Measurements from ENCODE around the gene HTT-AS. TPM values are rescaled to one million over a fixed set of nuclear protein-coding genes. Genes with fewer than 3 reads are reported as not detected.

Gene HTT-AS
- total and polyA plus RNA-seq, 2 of the 8 experiments (the other 6 are each of a cell fraction or from before 2014, with no cell fraction given), result not detected

DNA sequence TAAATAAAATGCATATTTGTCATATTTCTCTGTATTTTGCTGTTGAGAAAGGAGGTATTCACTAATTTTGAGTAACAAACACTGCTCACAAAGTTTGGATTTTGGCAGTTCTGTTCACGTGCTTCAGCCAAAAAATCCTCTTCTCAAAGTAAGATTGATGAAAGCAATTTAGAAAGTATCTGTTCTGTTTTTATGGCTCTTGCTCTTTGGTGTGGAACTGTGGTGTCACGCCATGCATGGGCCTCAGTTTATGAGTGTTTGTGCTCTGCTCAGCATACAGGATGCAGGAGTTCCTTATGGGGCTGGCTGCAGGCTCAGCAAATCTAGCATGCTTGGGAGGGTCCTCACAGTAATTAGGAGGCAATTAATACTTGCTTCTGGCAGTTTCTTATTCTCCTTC is 3.5 kb upstream of the HTT-AS start:
- no peak overlapping the region for H2BK12ac ChIP-seq (ENCODE audit: low read depth, low read length)
- ChIA-PET CTCF (ENCODE audit: partially characterized antibody) (no interaction called here), POLR2A (ENCODE audit: partially characterized antibody) (interaction anchor here (1.4 kb wide), 1 partner anchor 10 kb away, joined by 4 read pairs; no protein-coding TSS in a partner anchor)
- H2BK120ac ChIP-seq (replicated peaks; ENCODE audit: low read depth, low read length), result no peak overlapping the region
- no peak overlapping the region for H3K23ac ChIP-seq (ENCODE audit: insufficient read length)
- H3K56ac ChIP-seq (replicated peaks; ENCODE audit: insufficient read length, low read depth, low read length), result no peak overlapping the region
- no peak overlapping the region for H4K5ac ChIP-seq (ENCODE audit: insufficient read length, low read depth, low read length)
- no peak overlapping the region for H3K4me2 ChIP-seq (ENCODE audit: insufficient read depth in 1 of 2, low read depth in 2 of 2, low read length in 2 of 2)
- WGBS, 2 experiments (ENCODE audit: extremely low coverage in 1 of 2, insufficient coverage in 1 of 2, insufficient read length in 1 of 2, insufficient replicate concordance in 2 of 2, low coverage in 1 of 2, low lambda C conversion rate in 2 of 2, missing lambda C conversion rate in 1 of 2), result 95% methylated on average over 2 of the region's 2 CpGs; no CpG with 5 or more reads in 1 of the 2 experiments
- no peak overlapping the region for H3K14ac ChIP-seq (ENCODE audit: insufficient read length)
- H3K4me3 ChIP-seq (ENCODE audit: extremely low read depth in 1 of 4, insufficient read depth in 2 of 4, low read depth in 3 of 4, low read length in 4 of 4), result no peak overlapping the region
- no peak overlapping the region for H3K9ac ChIP-seq (replicated peaks in 1 of 4; ENCODE audit: extremely low read depth in 1 of 4, low read depth in 3 of 4, low read length in 3 of 4)
- no peak overlapping the region for H2AFZ ChIP-seq (ENCODE audit: low read length)
- H3K9me3 ChIP-seq (ENCODE audit: insufficient read depth in 2 of 2, low read depth in 1 of 2, low read length in 1 of 2), result no peaks in the 10 kb centered on the region
- H2AK5ac ChIP-seq (ENCODE audit: low read depth, low read length), result no peak overlapping the region
- no peak overlapping the region for H4K91ac ChIP-seq (replicated peaks; ENCODE audit: insufficient read length, low read length)
- no peaks in the 10 kb centered on the region for H3K36me3 ChIP-seq (ENCODE audit: control insufficient read depth in 2 of 4, insufficient read depth in 4 of 4, low read length in 3 of 4)
- no peak for DNase-seq (ENCODE audit: low read depth in 1 of 2, low spot score in 2 of 2)
- peaks cover 25 to 72% of the 10 kb centered on the region in 2 experiments for H3K79me2 ChIP-seq (ENCODE audit: control insufficient read depth in 1 of 2, insufficient read depth in 2 of 2, low read length in 2 of 2)
- FAIRE-seq, result no peak
- H3K18ac ChIP-seq (ENCODE audit: extremely low read depth, low read length), result no peak overlapping the region
- H3K27me3 ChIP-seq (replicated peaks in 1 of 4; ENCODE audit: control insufficient read depth in 3 of 4, extremely low read depth in 1 of 4, insufficient read depth in 3 of 4, low read length in 3 of 4), result no peaks in the 10 kb centered on the region
- no peak overlapping the region for H2BK5ac ChIP-seq (ENCODE audit: low read depth, low read length)
- peaks cover 2 to 5% (median 3%) of the 10 kb centered on the region in 4 experiments; a peak in 6 of 7 replicates for H3K4me1 ChIP-seq (replicated peaks in 1 of 4; ENCODE audit: control insufficient read depth in 3 of 4, insufficient read depth in 4 of 4, low read length in 3 of 4)
- H3K23me2 ChIP-seq (ENCODE audit: low read depth, low read length), result peaks cover 9% of the 10 kb centered on the region
- H3K79me1 ChIP-seq (ENCODE audit: low read depth, low read length), result peaks cover 19% of the 10 kb centered on the region
- peaks cover 16 to 22% of the 10 kb centered on the region in 2 experiments for H4K20me1 ChIP-seq (replicated peaks in 1 of 2; ENCODE audit: control insufficient read depth in 1 of 2, insufficient read depth in 2 of 2, low read length in 2 of 2)
- no peak overlapping the region for H3K4ac ChIP-seq (replicated peaks; ENCODE audit: insufficient read length, low read depth, low read length)
- no peak overlapping the region for H2BK20ac ChIP-seq (ENCODE audit: low read length)
- TF ChIP-seq SIRT6 (IDR thresholded peaks at IDR 0.05; ENCODE audit: low read length), result no peak
- TF ChIP-seq EP300 (IDR thresholded peaks at IDR 0.05; ENCODE audit: borderline replicate concordance in 1 of 2, low read depth in 2 of 2, low read length in 2 of 2), result no peak
- no peak overlapping the region for H4K8ac ChIP-seq (ENCODE audit: extremely low read depth, insufficient read depth, low read length)
- no peak overlapping the region for H3K27ac ChIP-seq (ENCODE audit: low read depth, low read length)
- no peak overlapping the region for H2BK15ac ChIP-seq (ENCODE audit: low read length)
